GM18526 (cell line): ENCODE results near the gene LRRC56.

Source experiments
- POLR2A ChIP-seq: IDR thresholded peaks from 3 replicates; pipeline ENCODE4 v1.6.1; 2011; ENCODE audit not compliant: insufficient read length; ENCODE audit errors: extremely low read depth

The LRRC56 gene

DNA sequence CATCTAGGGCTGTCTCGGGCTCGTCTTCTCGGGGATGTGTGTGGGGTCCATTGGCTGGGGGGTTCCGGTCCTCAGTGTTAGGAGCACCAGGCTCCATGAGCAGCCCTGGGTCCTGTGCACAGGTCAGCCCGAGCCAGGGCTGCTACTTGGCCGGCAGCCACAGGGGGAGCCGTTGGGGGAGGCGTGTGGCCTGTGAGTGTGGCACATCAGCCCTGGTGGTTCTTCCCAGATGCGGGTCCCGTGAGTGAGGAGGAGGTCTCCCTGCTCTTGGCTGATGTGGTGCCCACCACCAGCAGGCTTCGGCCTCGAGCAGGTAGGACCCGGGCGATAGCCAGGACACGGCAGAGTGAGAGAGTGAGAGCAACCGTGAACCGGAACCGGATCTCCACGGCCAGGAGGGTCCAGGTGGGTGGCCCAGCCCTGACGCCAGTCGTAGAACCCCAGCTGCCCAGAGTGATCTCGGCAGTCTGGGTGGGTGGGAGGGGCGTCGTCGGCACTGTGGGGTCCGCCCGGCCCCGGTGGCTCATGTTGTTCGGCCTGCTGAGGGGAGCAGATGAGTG, 59.9 kb downstream of the LRRC56 start:
- TF ChIP-seq POLR2A, result no peak

DNA sequence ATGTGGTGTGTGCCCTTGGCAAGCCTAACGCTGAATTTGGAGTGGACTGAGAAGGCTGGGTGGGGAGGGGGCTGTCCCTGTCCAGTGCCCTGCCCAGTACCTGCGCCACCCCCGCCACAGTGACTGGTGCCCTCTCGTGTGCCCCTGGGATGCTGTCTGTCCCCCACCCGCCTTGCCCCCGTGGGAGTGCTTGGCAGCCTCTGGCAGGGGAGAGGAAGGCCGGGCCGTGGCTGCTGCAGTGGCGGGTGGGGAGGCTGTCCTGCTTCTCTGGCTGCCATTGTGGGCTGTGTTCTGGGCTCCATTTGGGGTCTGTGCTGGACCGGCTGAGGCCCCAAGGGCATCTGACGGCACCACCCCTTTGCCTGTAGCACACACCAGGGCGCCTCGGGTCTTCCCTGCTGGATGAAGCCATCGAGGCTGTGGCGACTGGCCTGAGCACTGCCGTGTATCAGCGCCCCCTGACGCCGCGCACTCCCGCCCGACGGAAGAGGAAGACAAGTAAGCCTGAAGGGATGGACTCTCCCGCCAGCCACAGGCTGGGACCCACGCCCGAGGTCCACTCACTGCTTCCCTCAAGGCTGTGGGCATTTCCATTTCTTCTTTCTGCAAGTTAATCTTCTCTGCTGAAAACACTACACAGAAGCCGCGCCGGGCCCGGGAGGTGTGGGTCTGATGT, 60.8 kb downstream of the LRRC56 start:
- TF ChIP-seq POLR2A, result no peak

DNA sequence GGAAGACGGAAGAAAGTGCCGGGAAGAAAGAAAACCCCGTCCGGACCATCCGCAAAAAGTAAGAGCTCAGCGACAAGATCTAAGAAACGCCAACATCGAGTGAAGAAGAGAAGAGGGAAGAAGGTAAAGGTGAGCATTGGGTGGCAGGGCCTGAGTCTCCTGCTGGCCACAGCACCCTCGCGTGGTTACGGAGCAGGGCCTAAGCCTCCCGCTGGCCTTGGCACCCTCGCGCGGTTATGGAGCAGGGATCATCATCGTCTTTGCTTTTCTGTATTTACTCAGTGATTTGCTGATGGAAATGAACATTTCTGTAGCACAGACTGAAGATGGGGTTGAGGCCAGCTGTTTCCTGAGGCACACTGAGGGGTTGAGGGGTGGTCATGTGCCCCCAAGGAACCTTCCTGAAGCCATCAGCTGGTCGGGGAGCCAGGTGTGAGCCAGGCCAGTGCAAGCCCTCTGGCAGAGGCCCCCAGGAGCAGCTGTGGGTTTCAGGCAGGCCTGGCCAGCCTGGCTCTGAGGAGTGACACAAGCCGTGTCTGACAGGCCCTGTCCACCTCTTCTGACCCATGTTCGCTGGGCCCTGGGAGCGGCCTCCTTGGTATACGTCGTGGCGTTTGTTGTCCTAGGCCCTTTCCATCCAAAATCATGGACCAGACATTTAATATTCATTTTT, 64.4 kb downstream of the LRRC56 start:
- TF ChIP-seq POLR2A, result no peak

DNA sequence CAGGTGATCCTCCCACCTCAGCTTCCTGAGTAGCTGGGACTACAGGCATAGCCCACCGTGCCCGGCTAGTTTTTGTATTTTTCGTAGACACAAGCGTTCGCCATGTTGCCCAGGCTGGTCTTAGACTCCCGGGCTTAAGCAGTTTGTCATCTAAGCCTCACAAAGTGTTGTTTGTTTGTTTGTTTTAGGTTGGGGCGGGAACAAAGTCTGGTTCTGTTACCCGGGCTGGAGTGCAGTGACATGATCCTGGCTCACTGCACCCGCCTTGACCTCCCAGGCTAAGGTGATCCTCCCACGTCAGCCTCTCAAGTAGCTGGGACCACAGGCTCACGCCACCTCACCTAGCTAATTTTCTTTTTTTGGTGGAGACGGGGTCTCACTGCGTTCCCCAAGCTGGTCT, 65.8 kb downstream of the LRRC56 start:
- no peak for TF ChIP-seq POLR2A
